Measurements from ENCODE around the gene DNAJC15. TPM values are rescaled to one million over a fixed set of nuclear protein-coding genes. Genes with fewer than 3 reads are reported as not detected.

DNAJC15 gene
- total RNA-seq, 6 donors from 2014 or later: 3.1 to 19.3 (median 9.0) TPM

GRCh38 chr13:43135516-43135915, 112.1 kb downstream of the DNAJC15 start:
- Histone ChIP-seq H3K4me1 (no peaks in the 10 kb centered on the region), H3K27ac (no peak overlapping the region), H3K36me3 (no peaks in the 10 kb centered on the region), H3K9me3 (no peaks in the 10 kb centered on the region), H3K4me3 (no peak overlapping the region), H3K27me3 (no peaks in the 10 kb centered on the region)
- ATAC-seq (ENCODE audit: low FRiP score in 2 of 2) (no peak), DNase-seq (no peak)
- TF ChIP-seq CTCF (IDR thresholded peaks at IDR 0.05): no peak
- TF ChIP-seq POLR2A (IDR thresholded peaks at IDR 0.05): no peak
- no peak for TF ChIP-seq EP300 (IDR thresholded peaks at IDR 0.05)
- TF ChIP-seq POLR2AphosphoS5 (IDR thresholded peaks at IDR 0.05): no peak
- 86 to 87% methylated on average over 5 of the region's 5 CpGs for WGBS, 2 donors

GRCh38 chr13:43136920-43137575, 113.7 kb downstream of the DNAJC15 start:
- H3K36me3 ChIP-seq: no peaks in the 10 kb centered on the region
- TF ChIP-seq POLR2AphosphoS5 (IDR thresholded peaks at IDR 0.05) (no peak), EP300 (IDR thresholded peaks at IDR 0.05) (no peak), CTCF (IDR thresholded peaks at IDR 0.05) (no peak), POLR2A (IDR thresholded peaks at IDR 0.05) (no peak)
- no peak overlapping the region for H3K4me3 ChIP-seq
- no peaks in the 10 kb centered on the region for H3K9me3 ChIP-seq
- no peaks in the 10 kb centered on the region for H3K27me3 ChIP-seq
- H3K27ac ChIP-seq: no peak overlapping the region
- ATAC-seq (ENCODE audit: low FRiP score in 2 of 2): no peak
- no peaks in the 10 kb centered on the region for H3K4me1 ChIP-seq
- WGBS, 2 donors: 64 to 69% methylated on average over 7 of the region's 7 CpGs
- no peak for DNase-seq

DNA sequence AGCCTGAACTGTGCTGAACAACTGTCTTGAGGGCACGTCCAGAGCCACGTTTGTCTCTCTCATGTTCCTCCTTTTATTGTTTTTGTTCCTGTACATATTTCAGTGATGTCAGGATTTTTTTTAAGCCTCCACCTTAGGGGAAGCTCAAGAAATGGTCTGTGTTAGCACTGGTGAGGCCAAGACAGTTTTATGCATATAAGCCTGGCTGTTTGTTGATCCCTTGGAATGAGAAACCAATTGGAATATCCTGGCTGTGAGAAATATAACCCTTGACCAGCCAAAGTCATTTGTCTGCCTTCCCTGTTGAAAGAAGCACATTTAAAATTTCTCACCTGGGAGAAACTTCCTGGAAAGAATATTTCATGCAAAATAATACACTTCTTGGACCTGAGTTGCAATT, 115.8 kb downstream of the DNAJC15 start:
- no peak for DNase-seq
- TF ChIP-seq CTCF (IDR thresholded peaks at IDR 0.05) (no peak), POLR2A (IDR thresholded peaks at IDR 0.05) (no peak)
- Histone ChIP-seq H3K9me3 (no peaks in the 10 kb centered on the region), H3K36me3 (no peaks in the 10 kb centered on the region), H3K4me3 (no peak overlapping the region), H3K27ac (no peak overlapping the region), H3K4me1 (no peaks in the 10 kb centered on the region), H3K27me3 (no peaks in the 10 kb centered on the region)
- no peak for ATAC-seq (ENCODE audit: low FRiP score in 2 of 2)
- 29 to 49% methylated on average over 2 of the region's 2 CpGs for WGBS, 2 donors

- Histone ChIP-seq H3K27me3 (no peaks in the 10 kb centered on the region), H3K4me3 (no peak overlapping the region), H3K27ac (no peak overlapping the region), H3K36me3 (no peaks in the 10 kb centered on the region), H3K9me3 (no peaks in the 10 kb centered on the region), H3K4me1 (no peaks in the 10 kb centered on the region)
- DNase-seq (no peak), ATAC-seq (ENCODE audit: low FRiP score in 2 of 2) (no peak)
- 75 to 77% methylated on average over 2 of the region's 2 CpGs for WGBS, 2 donors
- TF ChIP-seq POLR2AphosphoS5 (IDR thresholded peaks at IDR 0.05): no peak
- no peak for TF ChIP-seq CTCF (IDR thresholded peaks at IDR 0.05)
- TF ChIP-seq EP300 (IDR thresholded peaks at IDR 0.05): no peak
- no peak for TF ChIP-seq POLR2A (IDR thresholded peaks at IDR 0.05)
Measured at GRCh38 chr13:43139921-43140320, 116.5 kb downstream of the DNAJC15 start.

DNA sequence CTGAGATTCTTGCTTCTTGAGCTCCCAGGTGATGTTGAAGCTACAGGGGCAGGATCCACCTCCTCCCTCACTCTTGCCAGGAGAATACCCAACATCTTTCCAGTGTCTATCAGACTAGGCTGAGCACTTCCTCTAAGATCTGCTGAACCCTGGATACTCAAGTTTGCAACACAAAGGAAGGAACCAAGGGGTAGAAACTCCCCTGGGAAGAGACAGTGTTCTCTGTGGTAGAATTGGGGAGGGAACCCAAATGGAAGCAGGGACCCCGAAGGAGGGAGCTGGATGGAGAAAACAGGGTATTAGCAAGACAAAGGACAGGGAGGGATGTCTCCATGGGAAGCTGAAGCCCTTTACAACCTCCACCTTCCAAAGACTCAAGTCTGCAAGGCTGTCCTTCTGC, 117.6 kb downstream of the DNAJC15 start:
- no peaks in the 10 kb centered on the region for H3K27me3 ChIP-seq

More for the DNA sequence above, 117.6 kb downstream of the DNAJC15 start:
- DNase-seq (no peak), ATAC-seq (ENCODE audit: low FRiP score in 2 of 2) (no peak)
- Histone ChIP-seq H3K4me1 (no peaks in the 10 kb centered on the region), H3K9me3 (no peaks in the 10 kb centered on the region), H3K4me3 (no peak overlapping the region), H3K27ac (no peak overlapping the region), H3K36me3 (no peaks in the 10 kb centered on the region)
- TF ChIP-seq POLR2A (IDR thresholded peaks at IDR 0.05) (no peak), CTCF (IDR thresholded peaks at IDR 0.05) (no peak), EP300 (IDR thresholded peaks at IDR 0.05) (no peak), POLR2AphosphoS5 (IDR thresholded peaks at IDR 0.05) (no peak)
- WGBS, 2 donors: 55 to 75% methylated on average over 1 of the region's 1 CpG
